Activated naive CD8-positive, alpha-beta T cell treated with anti-CD3 and anti-CD28 coated beads for 36 hours (primary cell): ENCODE data around the gene NRG3. TPM values are rescaled to one million over a fixed set of nuclear protein-coding genes. Genes with fewer than 3 reads are reported as not detected.
A peak's percentile ranks its signal among the peaks of the same experiment; 100 is the strongest.

Experiments used
- DNase-seq: peaks from one replicate; pipeline ENCODE4 v3.0.0; 2021
- H3K27ac Mint-ChIP-seq: one replicate; pipeline ENCODE4 v1.8.0; 2022; ENCODE audit warnings: mild to moderate bottlenecking, moderate library complexity, mixed read lengths
- H3K27me3 Mint-ChIP-seq: one replicate; pipeline ENCODE4 v1.8.0; 2022; ENCODE audit warnings: mild to moderate bottlenecking, mixed read lengths
- H3K36me3 Mint-ChIP-seq: one replicate; pipeline ENCODE4 v1.8.0; 2021; ENCODE audit warnings: mild to moderate bottlenecking, mixed read lengths
- H3K4me1 Mint-ChIP-seq: one replicate; pipeline ENCODE4 v1.8.0; 2021; ENCODE audit warnings: mixed read lengths
- H3K4me3 Mint-ChIP-seq: one replicate; pipeline ENCODE4 v1.8.0; 2022; ENCODE audit warnings: mild to moderate bottlenecking, moderate library complexity, mixed read lengths
- H3K9me3 Mint-ChIP-seq: one replicate; pipeline ENCODE4 v1.8.0; 2022; ENCODE audit warnings: mixed read lengths
- total RNA-seq, 2 experiments: library from RNA; stranded (reverse); gene quantifications; one replicate each; pipeline ENCODE4 v1.2.3, GENCODE V29; 2021

NRG3 gene
- total RNA-seq, 2 experiments from 2014 or later = not detected

- DNase-seq = peak; percentile 18
Observed at GRCh38 chr10:81873932-81874816, 820 bp upstream of the NRG3 start.

GRCh38 chr10:81875467-81876252, 666 bp downstream of the NRG3 start:
- Mint-ChIP-seq H3K4me1 (peaks cover 8% of the 10 kb centered on the region), H3K9me3 (no peaks in the 10 kb centered on the region), H3K27ac (no peak overlapping the region), H3K27me3 (peaks cover 71% of the 10 kb centered on the region), H3K36me3 (no peaks in the 10 kb centered on the region), H3K4me3 (peak overlapping the region; percentile 74)
- no peak for DNase-seq

More at GRCh38 chr10:81873932-81874816, 820 bp upstream of the NRG3 start:
- no peak overlapping the region for H3K27ac Mint-ChIP-seq
- H3K4me1 Mint-ChIP-seq = peaks cover 8% of the 10 kb centered on the region
- no peaks in the 10 kb centered on the region for H3K36me3 Mint-ChIP-seq
- H3K27me3 Mint-ChIP-seq = peaks cover 64% of the 10 kb centered on the region
- no peaks in the 10 kb centered on the region for H3K9me3 Mint-ChIP-seq
- no peak overlapping the region for H3K4me3 Mint-ChIP-seq

GRCh38 chr10:81876253-81877077, 1.5 kb downstream of the NRG3 start:
- Mint-ChIP-seq H3K9me3 (no peaks in the 10 kb centered on the region), H3K27me3 (peaks cover 71% of the 10 kb centered on the region), H3K27ac (no peak overlapping the region), H3K36me3 (no peaks in the 10 kb centered on the region), H3K4me3 (peak overlapping the region; percentile 74), H3K4me1 (peaks cover 8% of the 10 kb centered on the region)
- no peak for DNase-seq

- Mint-ChIP-seq H3K9me3 (no peaks in the 10 kb centered on the region), H3K27me3 (peaks cover 68% of the 10 kb centered on the region), H3K4me1 (peaks cover 8% of the 10 kb centered on the region), H3K36me3 (no peaks in the 10 kb centered on the region), H3K27ac (no peak overlapping the region), H3K4me3 (no peak overlapping the region)
- DNase-seq = no peak
Observed at GRCh38 chr10:81877596-81877995, 2.6 kb downstream of the NRG3 start.

GRCh38 chr10:81882011-81882410, 7.0 kb downstream of the NRG3 start:
- Mint-ChIP-seq H3K27ac (no peak overlapping the region), H3K4me1 (no peaks in the 10 kb centered on the region), H3K9me3 (no peaks in the 10 kb centered on the region), H3K27me3 (peaks cover 43% of the 10 kb centered on the region), H3K36me3 (no peaks in the 10 kb centered on the region), H3K4me3 (no peak overlapping the region)
- no peak for DNase-seq

- Mint-ChIP-seq H3K4me3 (no peak overlapping the region), H3K4me1 (no peaks in the 10 kb centered on the region), H3K27ac (no peak overlapping the region), H3K27me3 (peaks cover 19% of the 10 kb centered on the region), H3K36me3 (no peaks in the 10 kb centered on the region), H3K9me3 (no peaks in the 10 kb centered on the region)
- DNase-seq = no peak
Observed at GRCh38 chr10:81884856-81885255, 9.9 kb downstream of the NRG3 start.

- H3K4me3 Mint-ChIP-seq = no peak overlapping the region
- H3K27me3 Mint-ChIP-seq = peaks cover 16% of the 10 kb centered on the region
- no peaks in the 10 kb centered on the region for H3K9me3 Mint-ChIP-seq
- no peaks in the 10 kb centered on the region for H3K4me1 Mint-ChIP-seq
- H3K36me3 Mint-ChIP-seq = no peaks in the 10 kb centered on the region
- no peak overlapping the region for H3K27ac Mint-ChIP-seq
- no peak for DNase-seq
Observed at GRCh38 chr10:81885491-81885890, 10.5 kb downstream of the NRG3 start.

GRCh38 chr10:81886939-81887338, 11.9 kb downstream of the NRG3 start:
- Mint-ChIP-seq H3K9me3 (no peaks in the 10 kb centered on the region), H3K36me3 (no peaks in the 10 kb centered on the region), H3K4me1 (no peaks in the 10 kb centered on the region), H3K27ac (no peak overlapping the region), H3K27me3 (peaks cover 6% of the 10 kb centered on the region), H3K4me3 (no peak overlapping the region)
- DNase-seq = no peak

- Mint-ChIP-seq H3K27me3 (peaks cover 5% of the 10 kb centered on the region), H3K4me3 (no peak overlapping the region), H3K36me3 (no peaks in the 10 kb centered on the region), H3K9me3 (no peaks in the 10 kb centered on the region), H3K27ac (no peak overlapping the region), H3K4me1 (no peaks in the 10 kb centered on the region)
- no peak for DNase-seq
Observed at GRCh38 chr10:81889181-81889769, 14.3 kb downstream of the NRG3 start.

GRCh38 chr10:81894616-81895015, 19.6 kb downstream of the NRG3 start:
- Mint-ChIP-seq H3K4me1 (no peaks in the 10 kb centered on the region), H3K36me3 (no peaks in the 10 kb centered on the region), H3K27me3 (no peaks in the 10 kb centered on the region)

GRCh38 chr10:81898518-81898917, 23.5 kb downstream of the NRG3 start:
- Mint-ChIP-seq H3K4me1 (no peaks in the 10 kb centered on the region), H3K27me3 (no peaks in the 10 kb centered on the region), H3K4me3 (no peak overlapping the region), H3K27ac (no peak overlapping the region), H3K9me3 (no peaks in the 10 kb centered on the region), H3K36me3 (no peaks in the 10 kb centered on the region)
- no peak for DNase-seq

More at GRCh38 chr10:81894616-81895015, 19.6 kb downstream of the NRG3 start:
- no peak for DNase-seq
- Mint-ChIP-seq H3K27ac (no peak overlapping the region), H3K9me3 (no peaks in the 10 kb centered on the region), H3K4me3 (no peak overlapping the region)

- Mint-ChIP-seq H3K27me3 (no peaks in the 10 kb centered on the region), H3K4me1 (no peaks in the 10 kb centered on the region), H3K27ac (no peak overlapping the region), H3K9me3 (no peaks in the 10 kb centered on the region), H3K36me3 (no peaks in the 10 kb centered on the region), H3K4me3 (no peak overlapping the region)
- no peak for DNase-seq
Observed at GRCh38 chr10:81900989-81901388, 26.0 kb downstream of the NRG3 start.

- H3K27me3 Mint-ChIP-seq = no peaks in the 10 kb centered on the region
- no peak overlapping the region for H3K27ac Mint-ChIP-seq
- H3K4me1 Mint-ChIP-seq = no peaks in the 10 kb centered on the region
- no peaks in the 10 kb centered on the region for H3K9me3 Mint-ChIP-seq
- H3K36me3 Mint-ChIP-seq = no peaks in the 10 kb centered on the region
- DNase-seq = no peak
- H3K4me3 Mint-ChIP-seq = no peak overlapping the region
Observed at GRCh38 chr10:81903472-81903871, 28.5 kb downstream of the NRG3 start.

- H3K27me3 Mint-ChIP-seq = no peaks in the 10 kb centered on the region
- no peak for DNase-seq
- no peak overlapping the region for H3K4me3 Mint-ChIP-seq
- H3K27ac Mint-ChIP-seq = no peak overlapping the region
- H3K4me1 Mint-ChIP-seq = no peaks in the 10 kb centered on the region
- H3K36me3 Mint-ChIP-seq = no peaks in the 10 kb centered on the region
- no peaks in the 10 kb centered on the region for H3K9me3 Mint-ChIP-seq
Observed at GRCh38 chr10:81905161-81905560, 30.2 kb downstream of the NRG3 start.
